HepG2 (cell line): Measurements from ENCODE around the gene TARS3. TPM values are rescaled to one million over a fixed set of nuclear protein-coding genes. Genes with fewer than 3 reads are reported as not detected.

ENCODE experiments used
- AGO2 ChIP-seq: fragments of 200-400 bp; formaldehyde crosslinking; optimal IDR thresholded peaks from 2 replicates; pipeline ENCODE3; 2017; ENCODE audit warnings: mild to moderate bottlenecking, low read depth, low read length, moderate library complexity
- ARNT2 ChIP-seq: sonication (generic); formaldehyde crosslinking; IDR thresholded peaks from 2 replicates; pipeline ENCODE4 v1.8.0; 2022; ENCODE audit warnings: mild to moderate bottlenecking, low read depth, missing genetic modification reagents, moderate library complexity
- ATF7-NPFF ChIP-seq: sonication (generic); formaldehyde crosslinking; IDR thresholded peaks from 2 replicates; pipeline ENCODE4 v1.8.1; 2023; ENCODE audit warnings: mild to moderate bottlenecking, low read depth, missing genetic modification reagents, moderate library complexity
- BATF2 ChIP-seq: sonication (generic); formaldehyde crosslinking; IDR thresholded peaks from 2 replicates; pipeline ENCODE4 v1.8.0; 2022; ENCODE audit warnings: mild to moderate bottlenecking, missing genetic modification reagents, moderate library complexity
- BHLHE40 ChIP-seq: IDR thresholded peaks from 2 replicates; pipeline ENCODE4 v1.6.1; 2011; ENCODE audit warnings: low read length, improper control_type of control experiment
- EP300 ChIP-seq, 3 experiments: sonication (generic) in 1 of 3; formaldehyde crosslinking in 1 of 3; IDR thresholded peaks; 2 replicates each; pipeline versions ENCODE4 v1.5.1 to v1.6.1; 2011 to 2020; ENCODE audit warnings: low read depth in 2 of 3, low read length in 2 of 3, borderline replicate concordance in 1 of 3, improper control_type of control experiment in 1 of 3, mild to moderate bottlenecking in 1 of 3, missing genetic modification reagents in 1 of 3, moderate library complexity in 1 of 3
- HNF4A ChIP-seq: sonication (generic); formaldehyde crosslinking; IDR thresholded peaks from 2 replicates; pipeline ENCODE4 v1.4.0; 2020; ENCODE audit warnings: missing genetic modification reagents
- MNT ChIP-seq: fragments of 450-650 bp; IDR thresholded peaks from 2 replicates; pipeline ENCODE4 v1.6.1; 2016
- RBAK ChIP-seq: sonication (generic); formaldehyde crosslinking; IDR thresholded peaks from 2 replicates; pipeline ENCODE4 v1.5.1; 2020; ENCODE audit warnings: mild to moderate bottlenecking, missing genetic modification reagents
- SMAD1 ChIP-seq: sonication (generic); formaldehyde crosslinking; IDR thresholded peaks from 2 replicates; pipeline ENCODE4 v1.4.0; 2020; ENCODE audit warnings: missing genetic modification reagents, low read depth, mild to moderate bottlenecking, borderline replicate concordance
- THYN1 ChIP-seq: sonication (generic); formaldehyde crosslinking; IDR thresholded peaks from 2 replicates; pipeline ENCODE4 v1.8.1; 2023; ENCODE audit warnings: low read depth, mild to moderate bottlenecking, moderate library complexity, missing genetic modification reagents, borderline replicate concordance
- ZBTB38 ChIP-seq: sonication (generic); formaldehyde crosslinking; IDR thresholded peaks from 2 replicates; pipeline ENCODE4 v1.5.1; 2020; ENCODE audit warnings: mild to moderate bottlenecking, missing genetic modification reagents
- ZC3H13 ChIP-seq: sonication (generic); formaldehyde crosslinking; IDR thresholded peaks from 2 replicates; pipeline ENCODE4 v1.8.1; 2023; ENCODE audit warnings: mild to moderate bottlenecking, missing genetic modification reagents, moderate library complexity
- ZMAT3 ChIP-seq: sonication (generic); formaldehyde crosslinking; conservative IDR thresholded peaks from 2 replicates; pipeline ENCODE4 v1.7.0; 2021; ENCODE audit warnings: missing genetic modification reagents
- ZNF207 ChIP-seq: fragments of 450-650 bp; IDR thresholded peaks from 2 replicates; pipeline ENCODE4 v1.6.1; 2016; ENCODE audit warnings: antibody characterized with exemption, borderline replicate concordance
- ZNF292 ChIP-seq: sonication (generic); formaldehyde crosslinking; IDR thresholded peaks from 2 replicates; pipeline ENCODE4 v1.8.1; 2022; ENCODE audit warnings: mild to moderate bottlenecking, low read depth, missing genetic modification reagents, borderline replicate concordance
- ZNF546 ChIP-seq: sonication (generic); formaldehyde crosslinking; conservative IDR thresholded peaks from 2 replicates; pipeline ENCODE4 v1.8.1; 2023; ENCODE audit warnings: mild to moderate bottlenecking, missing genetic modification reagents
- ZNF577 ChIP-seq: sonication (generic); formaldehyde crosslinking; IDR thresholded peaks from 2 replicates; pipeline ENCODE4 v1.4.0; 2020; ENCODE audit warnings: mild to moderate bottlenecking, low read depth, missing genetic modification reagents, borderline replicate concordance
- ZNF598 ChIP-seq: sonication (generic); formaldehyde crosslinking; IDR thresholded peaks from 2 replicates; pipeline ENCODE4 v1.5.1; 2020; ENCODE audit warnings: mild to moderate bottlenecking, missing genetic modification reagents, borderline replicate concordance
- ZNF709 ChIP-seq: sonication (generic); formaldehyde crosslinking; IDR thresholded peaks from 2 replicates; pipeline ENCODE4 v1.5.0; 2020; ENCODE audit warnings: mild to moderate bottlenecking, missing genetic modification reagents
- ZNF780A ChIP-seq: sonication (generic); formaldehyde crosslinking; IDR thresholded peaks from 2 replicates; pipeline ENCODE4 v1.8.0; 2022; ENCODE audit warnings: mild to moderate bottlenecking, missing genetic modification reagents, moderate library complexity
- ZNF782 ChIP-seq: sonication (generic); formaldehyde crosslinking; IDR thresholded peaks from 2 replicates; pipeline ENCODE4 v1.4.0; 2020; ENCODE audit warnings: missing genetic modification reagents, mild to moderate bottlenecking, borderline replicate concordance
- polyA plus RNA-seq, 8 experiments: library from polyadenylated mRNA; depleted of rRNA in 3 of 8; stranded (reverse) in 7 of 8; unstranded in 1 of 8; fragments of >200 nt; fragmentation: Illumina TruSeq in 4 of 8; extraction: Trizol in 4 of 8; gene quantifications; 2 replicates each; pipeline versions ENCODE4 v1.2.1 to v1.2.3, GENCODE V29; 2011 to 2016; ENCODE audit warnings: low read depth in 4 of 8, missing spikeins in 1 of 8, mixed read lengths in 1 of 8; ENCODE audit not compliant: insufficient read depth in 1 of 8
- total RNA-seq, 5 experiments: library from RNA; depleted of rRNA; stranded (reverse); fragments of >200 nt; fragmentation: Illumina TruSeq; extraction: Trizol; gene quantifications; 2 replicates each; pipeline ENCODE4 v1.2.3, GENCODE V29; 2016; ENCODE audit warnings: low read depth in 1 of 5
- TF ChIP-seq, protein P1 (sequence below): sonication (generic); formaldehyde crosslinking; IDR thresholded peaks from 2 replicates; pipeline ENCODE4 v1.4.0; 2020; ENCODE audit warnings: missing genetic modification reagents
- TF ChIP-seq, protein P2 (sequence below): sonication (generic); formaldehyde crosslinking; IDR thresholded peaks from 2 replicates; pipeline ENCODE4 v1.5.0; 2020; ENCODE audit warnings: mild to moderate bottlenecking, missing genetic modification reagents

TARS3 gene
- total and polyA plus RNA-seq, 2 of the 13 experiments (the other 11 are each of a cell fraction or from before 2014, with no cell fraction given): 4.1 to 11.7 TPM

- TF ChIP-seq ZC3H13 (CRISPR knock-in tag) (peak; percentile 70), ATF7-NPFF (CRISPR knock-in tag) (no peak), MNT (0 out of 2 replicates have a peak, but pooled peaks have one; percentile 26), BHLHE40 (peak; percentile 27; the same call in 1 of the 2 replicates), SMAD1 (CRISPR knock-in tag) (no peak), ZNF709 (CRISPR knock-in tag) (0 out of 2 replicates have a peak, but pooled peaks have one; percentile 1), ZNF598 (peak; percentile 10; the same call in 1 of the 2 replicates), ZNF292 (CRISPR knock-in tag) (no peak), ARNT2 (CRISPR knock-in tag) (no peak), ZNF577 (CRISPR knock-in tag) (no peak), THYN1 (CRISPR knock-in tag) (no peak), EP300 (IDR thresholded peaks at IDR 0.05; ENCODE audit: low read depth in 2 of 2, low read length in 2 of 2) (no peak), EP300 (CRISPR knock-in tag; IDR thresholded peaks at IDR 0.05; ENCODE audit: borderline replicate concordance) (no peak), ZNF780A (CRISPR knock-in tag) (0 out of 2 replicates have a peak, but pooled peaks have one; percentile 5), ZNF782 (CRISPR knock-in tag) (no peak), ZBTB38 (CRISPR knock-in tag) (0 out of 2 replicates have a peak, but pooled peaks have one; percentile 46), ZMAT3 (CRISPR knock-in tag) (no peak), AGO2 (peak; percentile 20), BATF2 (no peak), HNF4A (CRISPR knock-in tag) (no peak), RBAK (CRISPR knock-in tag) (no peak), ZNF546 (CRISPR knock-in tag) (no peak), ZNF207 (no peak)
- TF ChIP-seq, protein P1, sequence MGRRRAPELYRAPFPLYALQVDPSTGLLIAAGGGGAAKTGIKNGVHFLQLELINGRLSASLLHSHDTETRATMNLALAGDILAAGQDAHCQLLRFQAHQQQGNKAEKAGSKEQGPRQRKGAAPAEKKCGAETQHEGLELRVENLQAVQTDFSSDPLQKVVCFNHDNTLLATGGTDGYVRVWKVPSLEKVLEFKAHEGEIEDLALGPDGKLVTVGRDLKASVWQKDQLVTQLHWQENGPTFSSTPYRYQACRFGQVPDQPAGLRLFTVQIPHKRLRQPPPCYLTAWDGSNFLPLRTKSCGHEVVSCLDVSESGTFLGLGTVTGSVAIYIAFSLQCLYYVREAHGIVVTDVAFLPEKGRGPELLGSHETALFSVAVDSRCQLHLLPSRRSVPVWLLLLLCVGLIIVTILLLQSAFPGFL: no peak
- TF ChIP-seq, protein P2, sequence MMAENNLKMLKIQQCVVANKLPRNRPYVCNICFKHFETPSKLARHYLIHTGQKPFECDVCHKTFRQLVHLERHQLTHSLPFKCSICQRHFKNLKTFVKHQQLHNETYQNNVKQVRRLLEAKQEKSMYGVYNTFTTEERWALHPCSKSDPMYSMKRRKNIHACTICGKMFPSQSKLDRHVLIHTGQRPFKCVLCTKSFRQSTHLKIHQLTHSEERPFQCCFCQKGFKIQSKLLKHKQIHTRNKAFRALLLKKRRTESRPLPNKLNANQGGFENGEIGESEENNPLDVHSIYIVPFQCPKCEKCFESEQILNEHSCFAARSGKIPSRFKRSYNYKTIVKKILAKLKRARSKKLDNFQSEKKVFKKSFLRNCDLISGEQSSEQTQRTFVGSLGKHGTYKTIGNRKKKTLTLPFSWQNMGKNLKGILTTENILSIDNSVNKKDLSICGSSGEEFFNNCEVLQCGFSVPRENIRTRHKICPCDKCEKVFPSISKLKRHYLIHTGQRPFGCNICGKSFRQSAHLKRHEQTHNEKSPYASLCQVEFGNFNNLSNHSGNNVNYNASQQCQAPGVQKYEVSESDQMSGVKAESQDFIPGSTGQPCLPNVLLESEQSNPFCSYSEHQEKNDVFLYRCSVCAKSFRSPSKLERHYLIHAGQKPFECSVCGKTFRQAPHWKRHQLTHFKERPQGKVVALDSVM (CRISPR knock-in tag): no peak
Observed at GRCh38 chr15:101652786-101653430, 71.4 kb downstream of the TARS3 start (continued).
